ACHN (cell line): Measurements from ENCODE around the gene MRTFA.
"Not testable (repeated sequence)": the region's sequence is repeated elsewhere in the genome, so short reads cannot be mapped to it uniquely, and the experiment has no call there.

Experiments used
- DNase-seq: peaks from one replicate; pipeline ENCODE4 v3.0.0-alpha.2; 2015
- in situ Hi-C: cut with HindIII; loops from 2 replicates; pipeline ENCODE4 v1.10.0; 2017; ENCODE audit warnings: low sequenced_read_pairs, low pct_ligation_motif_present, low pct_unique_long_range_greater_than_20kb

Gene MRTFA

GRCh38 chr22:40636380-40637182, at the start of gene MRTFA:
TSS of gene MRTFA (minus strand) at chr22:40636719.
- in situ Hi-C loops = no loop called here
- DNase-seq = peak; percentile 98

- in situ Hi-C loops = no loop called here
- DNase-seq = no peak
Measured at GRCh38 chr22:40685406-40685805, 48.9 kb upstream of the MRTFA start.

- no peak for DNase-seq
- in situ Hi-C loops = no loop called here
Measured at GRCh38 chr22:40684728-40685127, 48.2 kb upstream of the MRTFA start.

- in situ Hi-C loops = no loop called here
- no peak for DNase-seq
Measured at GRCh38 chr22:40681451-40681850, 44.9 kb upstream of the MRTFA start.

GRCh38 chr22:40680819-40681183, 44.3 kb upstream of the MRTFA start:
- in situ Hi-C loops = no loop called here
- no peak for DNase-seq

GRCh38 chr22:40679964-40680818, 43.7 kb upstream of the MRTFA start:
- in situ Hi-C loops = no loop called here
- DNase-seq = no peak

GRCh38 chr22:40679249-40679963, 42.9 kb upstream of the MRTFA start, which contains the start of gene MCHR1:
TSS of gene MCHR1 (plus strand) at chr22:40679484. CDS start at chr22:40679653, 169 bp downstream.
- in situ Hi-C loops = no loop called here

GRCh38 chr22:40678493-40679248, 42.2 kb upstream of the MRTFA start:
- in situ Hi-C loops = no loop called here
- no peak for DNase-seq

More at GRCh38 chr22:40679249-40679963, 42.9 kb upstream of the MRTFA start, which contains the start of gene MCHR1:
- no peak for DNase-seq

GRCh38 chr22:40676644-40677043, 40.1 kb upstream of the MRTFA start:
- DNase-seq = no peak
- in situ Hi-C loops = no loop called here

GRCh38 chr22:40676166-40676565, 39.6 kb upstream of the MRTFA start:
- in situ Hi-C loops, DNase-seq: not testable (repeated sequence)

GRCh38 chr22:40674274-40674673, 37.8 kb upstream of the MRTFA start:
- in situ Hi-C loops = no loop called here

GRCh38 chr22:40673017-40673416, 36.5 kb upstream of the MRTFA start:
- no peak for DNase-seq
- in situ Hi-C loops = no loop called here

More at GRCh38 chr22:40674274-40674673, 37.8 kb upstream of the MRTFA start:
- no peak for DNase-seq

- in situ Hi-C loops = no loop called here
- no peak for DNase-seq
Measured at GRCh38 chr22:40671796-40672360, 35.4 kb upstream of the MRTFA start.

- in situ Hi-C loops = no loop called here
- no peak for DNase-seq
Measured at GRCh38 chr22:40671369-40671768, 34.9 kb upstream of the MRTFA start.

GRCh38 chr22:40670058-40670457, 33.5 kb upstream of the MRTFA start:
- in situ Hi-C loops = no loop called here
- no peak for DNase-seq

GRCh38 chr22:40668611-40669411, 32.3 kb upstream of the MRTFA start:
- in situ Hi-C loops = no loop called here
- peak; percentile 66 for DNase-seq

GRCh38 chr22:40666151-40666848, 29.8 kb upstream of the MRTFA start:
- DNase-seq = no peak
- in situ Hi-C loops = no loop called here
